A673 (cell line): Measurements from ENCODE around the gene WDR76. TPM values are rescaled to one million over a fixed set of nuclear protein-coding genes. Genes with fewer than 3 reads are reported as not detected.
"Not testable (repeated sequence)": the region's sequence is repeated elsewhere in the genome, so short reads cannot be mapped to it uniquely, and the experiment has no call there.

Source experiments
- BruUV-seq: library from RNA; stranded (reverse); fragments of 400-500 nt; replicated peaks from 2 replicates; lab custom pipeline; 2021; lab: Mats Ljungman, UMichigan
- CTCF ChIA-PET: fragments of 300-600 bp; sonication (Branson Sonifier 250); formaldehyde crosslinking; loops from one replicate; lab custom pipeline; 2022; ENCODE audit warnings: antibody characterized with exemption; lab: Charles Lee
- POLR2A ChIA-PET: fragments of 300-600 bp; sonication (Branson Sonifier 250); formaldehyde crosslinking; loops from one replicate; lab custom pipeline; 2022; ENCODE audit warnings: antibody characterized with exemption; ENCODE audit not compliant: low non-redundant PET; lab: Charles Lee
- DNase-seq: peaks from one replicate; pipeline ENCODE4 v3.0.0-alpha.2; 2015; ENCODE audit warnings: low spot score
- H3K27ac ChIP-seq: fragments of 200-600 bp; sonication (generic); 2 replicates; pipeline ENCODE4 v1.5.1; 2016; ENCODE audit warnings: mixed run types, low read depth, mild to moderate bottlenecking, mixed read lengths, antibody characterized with exemption, low read length; ENCODE audit not compliant: poor library complexity, severe bottlenecking
- H3K27me3 ChIP-seq: fragments of 200-600 bp; sonication (generic); replicated peaks from 2 replicates; pipeline ENCODE4 v1.6.1; 2017; ENCODE audit warnings: mixed run types, low read depth, mild to moderate bottlenecking, mixed read lengths, antibody characterized with exemption, low read length; ENCODE audit not compliant: insufficient read depth, poor library complexity
- H3K36me3 ChIP-seq: fragments of 200-600 bp; sonication (generic); 2 replicates; pipeline ENCODE4 v1.6.1; 2016; ENCODE audit warnings: mixed run types, mild to moderate bottlenecking, mixed read lengths, antibody characterized with exemption, low read length; ENCODE audit not compliant: insufficient read depth, poor library complexity, severe bottlenecking
- H3K4me1 ChIP-seq: fragments of 200-600 bp; sonication (generic); 2 replicates; pipeline ENCODE4 v1.6.1; 2017; ENCODE audit warnings: mixed run types, mild to moderate bottlenecking, mixed read lengths, antibody characterized with exemption, low read length; ENCODE audit not compliant: insufficient read depth, poor library complexity, severe bottlenecking
- H3K4me3 ChIP-seq: fragments of 200-600 bp; sonication (generic); 2 replicates; pipeline ENCODE4 v1.5.1; 2016; ENCODE audit warnings: low read depth, mixed run types, mild to moderate bottlenecking, mixed read lengths, low read length; ENCODE audit not compliant: poor library complexity, severe bottlenecking
- H3K9me3 ChIP-seq: fragments of 200-600 bp; sonication (generic); 2 replicates; pipeline ENCODE4 v1.6.1; 2016; ENCODE audit warnings: mixed run types, low read depth, mild to moderate bottlenecking, mixed read lengths, antibody characterized with exemption, low read length; ENCODE audit not compliant: poor library complexity, severe bottlenecking
- EZH2 ChIP-seq: fragments of 200-600 bp; sonication (generic); IDR thresholded peaks from 2 replicates; pipeline ENCODE4 v1.6.1; 2017; ENCODE audit warnings: borderline replicate concordance, low read depth, mild to moderate bottlenecking, mixed read lengths, antibody characterized with exemption, low read length; ENCODE audit not compliant: poor library complexity, severe bottlenecking
- intact Hi-C: fragments of 100-400 bp; cut with micrococcal nuclease; formaldehyde crosslinking; loops from one replicate; pipeline ENCODE4 v1.10.0; 2022; ENCODE audit not compliant: unreplicated experiment
- total RNA-seq: library from RNA; stranded (reverse); gene quantifications from 2 replicates; pipeline ENCODE4 v1.2.3, GENCODE V29; 2021
- TF ChIP-seq, protein P1 (sequence below): fragments of 300-800, 200-600 bp; sonication (generic); conservative IDR thresholded peaks from 2 replicates; pipeline ENCODE4 v1.5.1; 2017; ENCODE audit warnings: low read depth, mild to moderate bottlenecking, antibody characterized with exemption, low read length, moderate library complexity, mixed read lengths

Gene WDR76
- total RNA-seq, 1 experiment from 2014 or later: 65.2 TPM

DNA sequence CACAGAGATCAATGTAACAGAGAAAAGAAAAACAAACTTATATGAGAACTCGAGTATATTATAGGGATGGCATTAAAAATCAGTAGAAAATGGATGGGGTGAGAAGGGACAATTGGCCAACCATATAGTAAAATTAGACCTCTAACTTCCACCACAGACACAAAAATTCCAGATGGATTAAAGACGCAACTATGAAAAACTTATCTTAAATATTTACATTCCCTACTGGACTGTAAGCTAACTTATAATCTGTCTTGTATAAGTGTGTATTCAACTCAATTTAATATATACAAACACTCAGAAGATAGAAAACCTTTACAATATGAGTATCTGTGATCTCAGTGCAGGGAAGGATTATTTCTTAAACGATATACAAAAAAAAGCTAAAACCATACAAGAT lies 5.3 kb upstream of the WDR76 start:
- Histone ChIP-seq H3K4me1 (no peaks in the 10 kb centered on the region), H3K4me3 (no peak overlapping the region), H3K9me3 (no peaks in the 10 kb centered on the region), H3K27ac (no peak overlapping the region), H3K36me3 (peaks cover 8% of the 10 kb centered on the region), H3K27me3 (no peaks in the 10 kb centered on the region)
- ChIA-PET POLR2A (no interaction called here), CTCF (no interaction called here)
- BruUV-seq: no TSS peak
- TF ChIP-seq, protein P1, sequence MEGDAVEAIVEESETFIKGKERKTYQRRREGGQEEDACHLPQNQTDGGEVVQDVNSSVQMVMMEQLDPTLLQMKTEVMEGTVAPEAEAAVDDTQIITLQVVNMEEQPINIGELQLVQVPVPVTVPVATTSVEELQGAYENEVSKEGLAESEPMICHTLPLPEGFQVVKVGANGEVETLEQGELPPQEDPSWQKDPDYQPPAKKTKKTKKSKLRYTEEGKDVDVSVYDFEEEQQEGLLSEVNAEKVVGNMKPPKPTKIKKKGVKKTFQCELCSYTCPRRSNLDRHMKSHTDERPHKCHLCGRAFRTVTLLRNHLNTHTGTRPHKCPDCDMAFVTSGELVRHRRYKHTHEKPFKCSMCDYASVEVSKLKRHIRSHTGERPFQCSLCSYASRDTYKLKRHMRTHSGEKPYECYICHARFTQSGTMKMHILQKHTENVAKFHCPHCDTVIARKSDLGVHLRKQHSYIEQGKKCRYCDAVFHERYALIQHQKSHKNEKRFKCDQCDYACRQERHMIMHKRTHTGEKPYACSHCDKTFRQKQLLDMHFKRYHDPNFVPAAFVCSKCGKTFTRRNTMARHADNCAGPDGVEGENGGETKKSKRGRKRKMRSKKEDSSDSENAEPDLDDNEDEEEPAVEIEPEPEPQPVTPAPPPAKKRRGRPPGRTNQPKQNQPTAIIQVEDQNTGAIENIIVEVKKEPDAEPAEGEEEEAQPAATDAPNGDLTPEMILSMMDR: no peak
- intact Hi-C loops: no loop called here
- DNase-seq: no peak

DNA sequence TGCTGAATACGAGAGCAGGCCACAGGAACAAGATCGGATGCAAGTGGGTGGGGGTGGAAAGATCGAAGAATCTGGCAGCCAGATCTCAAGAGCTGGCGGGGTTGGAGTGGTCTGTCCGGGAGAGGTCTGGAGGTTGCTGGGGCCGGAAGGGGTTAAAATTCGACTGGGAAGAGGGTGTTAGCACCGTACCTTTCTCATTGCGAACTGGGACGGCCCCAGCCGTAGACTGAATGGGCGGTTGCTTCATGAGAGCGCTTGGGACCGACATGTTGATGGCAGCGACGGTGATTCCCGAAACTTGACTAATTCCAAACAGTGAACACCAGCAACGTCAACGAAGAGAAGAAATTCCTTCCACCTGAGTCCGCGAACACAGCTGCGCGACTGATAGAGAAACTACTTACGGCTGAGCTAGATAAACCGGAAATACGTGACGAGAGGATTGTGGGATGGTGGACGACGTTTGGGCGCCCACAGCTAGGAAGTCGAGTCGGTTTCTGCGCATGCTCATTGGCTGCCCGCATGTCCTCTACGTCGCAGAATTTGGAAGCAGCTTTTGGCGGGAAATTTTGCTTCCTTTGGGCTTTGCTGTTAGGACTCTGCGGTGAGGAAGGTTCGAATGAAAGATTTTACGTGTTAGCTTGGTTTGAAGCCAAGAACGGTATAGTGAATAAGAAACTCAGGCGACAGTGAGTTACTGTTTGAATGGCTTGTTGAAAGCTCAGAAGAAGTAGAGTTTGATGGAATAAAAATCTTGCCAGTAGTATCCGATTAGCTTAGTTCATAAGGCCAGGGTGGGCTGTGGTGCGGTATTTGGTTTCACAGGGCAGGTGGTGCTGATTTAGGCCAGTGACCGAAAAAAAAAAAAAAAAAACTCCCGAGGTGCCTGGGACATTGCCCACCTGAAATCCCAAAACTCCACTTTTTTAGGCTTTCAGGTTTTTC lies 2.2 kb upstream of the WDR76 start, which contains the start of gene MFAP1:
TSS of gene MFAP1 (minus strand) at position 389 of the 945 bp plus-strand sequence. CDS start at position 268, 121 bp downstream.
- peak within 1 kb of the TSS; percentile 86 for H3K4me3 ChIP-seq
- H3K27ac ChIP-seq: peak within 1 kb of the TSS; percentile 80
- H3K9me3 ChIP-seq: no peaks in the 10 kb centered on the region
- TF ChIP-seq EZH2: no peak
- TF ChIP-seq, protein P1: no peak
- peaks cover 12% of the 10 kb centered on the region for H3K36me3 ChIP-seq
- BruUV-seq: TSS peak; percentile 85
- intact Hi-C loops: no loop called here
- ChIA-PET POLR2A (no interaction called here), CTCF (interaction anchor here (1.3 kb wide), 1 partner anchor 24 kb away, joined by 3 read pairs; the partner anchor contains the start of genes HYPK and SERINC4)
- H3K4me1 ChIP-seq: peaks cover 3% of the 10 kb centered on the region
- DNase-seq: peak; percentile 98
- H3K27me3 ChIP-seq: no peaks in the 10 kb centered on the region

DNA sequence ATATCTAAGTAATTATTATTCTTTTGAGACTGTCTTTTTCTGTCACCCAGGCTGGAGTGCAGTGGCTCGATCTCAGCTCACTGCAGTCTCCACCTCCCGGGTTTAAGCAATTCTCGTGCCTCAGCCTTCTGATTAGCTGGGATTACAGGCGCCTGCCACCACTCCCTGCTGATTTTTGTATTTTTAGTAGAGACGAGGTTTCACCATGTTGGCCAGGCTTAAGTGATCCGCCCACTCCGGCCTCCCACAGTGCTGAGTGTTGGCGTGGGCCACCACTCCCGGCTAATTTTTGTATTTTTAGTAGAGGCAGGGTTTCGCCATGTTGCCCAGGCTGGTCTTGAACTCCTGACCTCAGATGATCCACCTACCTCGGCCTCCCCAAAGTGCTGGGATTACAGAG lies 1.5 kb upstream of the WDR76 start:
- BruUV-seq, POLR2A ChIA-PET, DNase-seq, H3K27ac ChIP-seq, intact Hi-C loops, H3K4me1 ChIP-seq, H3K4me3 ChIP-seq, H3K27me3 ChIP-seq, H3K9me3 ChIP-seq: not testable (repeated sequence)
- CTCF ChIA-PET: interaction anchor here (1.3 kb wide), 1 partner anchor 25 kb away, joined by 3 read pairs; the partner anchor contains the start of genes HYPK and SERINC4
- H3K36me3 ChIP-seq: peaks cover 18% of the 10 kb centered on the region
